Endodermal cell (in vitro differentiated cells): ENCODE measurements around the gene SAMD13. TPM values are rescaled to one million over a fixed set of nuclear protein-coding genes. Genes with fewer than 3 reads are reported as not detected.

Source experiments
- DNase-seq: peaks from one replicate; pipeline ENCODE4 v3.0.0-alpha.2; 2017
- H3K27ac ChIP-seq: 2 replicates; pipeline ENCODE4 v1.5.1; 2013; ENCODE audit warnings: mild to moderate bottlenecking, low read depth, low read length, moderate library complexity
- H3K27me3 ChIP-seq: 2 replicates; pipeline ENCODE4 v1.6.1; 2013; ENCODE audit warnings: mild to moderate bottlenecking, low read length, moderate library complexity; ENCODE audit not compliant: insufficient read depth, control insufficient read depth, poor library complexity, severe bottlenecking
- H3K36me3 ChIP-seq: 2 replicates; pipeline ENCODE4 v1.7.0; 2013; ENCODE audit warnings: mild to moderate bottlenecking, low read length, moderate library complexity; ENCODE audit not compliant: control insufficient read depth, insufficient read depth
- H3K4me1 ChIP-seq: one replicate; pipeline ENCODE4 v1.7.0; 2013; ENCODE audit warnings: low read length; ENCODE audit not compliant: control insufficient read depth, insufficient read depth
- H3K4me3 ChIP-seq: 2 replicates; pipeline ENCODE4 v1.5.1; 2013; ENCODE audit warnings: mild to moderate bottlenecking, low read length, moderate library complexity
- H3K9ac ChIP-seq: 2 replicates; pipeline ENCODE4 v1.6.1; 2013; ENCODE audit warnings: mild to moderate bottlenecking, low read length, moderate library complexity; ENCODE audit not compliant: poor library complexity, severe bottlenecking; ENCODE audit errors: extremely low read depth
- H3K9me3 ChIP-seq: 2 replicates; pipeline ENCODE4 v1.6.1; 2013; ENCODE audit warnings: mild to moderate bottlenecking, low read length, moderate library complexity; ENCODE audit not compliant: control insufficient read depth
- H3K27ac Mint-ChIP-seq: 2 replicates; pipeline ENCODE4 v1.8.0; 2020; ENCODE audit warnings: mixed read lengths
- H3K27me3 Mint-ChIP-seq: 2 replicates; pipeline ENCODE4 v1.8.0; 2021; ENCODE audit warnings: mild to moderate bottlenecking, mixed read lengths; ENCODE audit not compliant: insufficient read depth
- H3K36me3 Mint-ChIP-seq: 2 replicates; pipeline ENCODE4 v1.8.0; 2020; ENCODE audit warnings: low read depth, mixed read lengths
- H3K4me1 Mint-ChIP-seq: 2 replicates; pipeline ENCODE4 v1.8.0; 2020; ENCODE audit warnings: mixed read lengths
- H3K4me3 Mint-ChIP-seq: 2 replicates; pipeline ENCODE4 v1.8.0; 2020; ENCODE audit warnings: mild to moderate bottlenecking, moderate library complexity, mixed read lengths
- H3K9me3 Mint-ChIP-seq: 2 replicates; pipeline ENCODE4 v1.8.0; 2020; ENCODE audit warnings: mild to moderate bottlenecking, mixed read lengths
- CTCF ChIP-seq: fragments of 200-600 bp; sonication (generic); conservative IDR thresholded peaks from 2 replicates; pipeline ENCODE4 v1.5.0; 2021; ENCODE audit warnings: antibody characterized with exemption, mild to moderate bottlenecking
- WGBS, 2 experiments: methylation state at CpG; one replicate each; pipeline versions ENCODE4 v1.1.5 to v1.1.7; 2013; ENCODE audit warnings: missing lambda C conversion rate in 2 of 2, mixed read lengths in 1 of 2; ENCODE audit not compliant: insufficient coverage in 1 of 2, insufficient read length in 1 of 2; 5-methylcytosine and 5-hydroxymethylcytosine counted together
- total RNA-seq, 2 donors: library from RNA; stranded (reverse); fragmentation: NEBNext Ultra II Directional in 1 of 2; extraction: Animal tissue kit (Norgen Biotek cat#: 25700) in 1 of 2; gene quantifications; 2 replicates in 1 of 2; 3 replicates in 1 of 2; pipeline ENCODE4 v1.2.1, GENCODE V29; 2021

The SAMD13 gene
- total RNA-seq, 2 donors from 2014 or later = 1.8 to 2.5 TPM

- Histone ChIP-seq H3K27me3 (peaks cover 27% of the 10 kb centered on the region), H3K4me1 (no peaks in the 10 kb centered on the region), H3K4me3 (no peak overlapping the region), H3K9me3 (peaks cover 6% of the 10 kb centered on the region), H3K9ac (no peak overlapping the region), H3K27ac (no peak overlapping the region), H3K36me3 (no peaks in the 10 kb centered on the region)
- Mint-ChIP-seq H3K4me1 (peaks cover 11% of the 10 kb centered on the region), H3K27me3 (peaks cover 29% of the 10 kb centered on the region), H3K36me3 (no peaks in the 10 kb centered on the region), H3K27ac (no peak overlapping the region), H3K4me3 (no peak overlapping the region), H3K9me3 (no peaks in the 10 kb centered on the region)
- WGBS, 2 experiments = 80 to 97% methylated on average over 2 to 3 of the region's 4 CpGs
- DNase-seq = no peak
- no peak for TF ChIP-seq CTCF
These were observed 57.2 kb downstream of the SAMD13 start for GRCh38 chr1:84358695-84359094.

DNA sequence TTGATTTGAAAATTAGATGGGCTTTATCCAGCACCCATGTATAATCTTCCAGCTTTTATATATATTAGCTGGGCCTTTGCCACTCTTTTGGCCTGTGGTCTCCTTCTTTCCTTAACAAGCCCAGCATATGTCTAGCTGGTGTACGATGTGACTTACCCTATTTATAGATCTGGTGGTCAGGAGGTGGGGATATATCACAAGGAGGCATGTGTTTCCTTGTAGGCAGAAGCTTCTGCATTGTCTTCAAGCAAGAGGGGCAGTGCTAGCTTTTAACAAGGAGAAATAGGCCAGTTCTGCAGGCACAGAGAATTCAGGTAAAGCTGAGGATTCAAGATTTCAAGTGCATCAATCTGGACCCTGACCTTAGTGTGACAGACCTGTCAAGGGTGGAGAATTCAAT is 58.8 kb downstream of the SAMD13 start:
- no peak for DNase-seq
- H3K36me3 ChIP-seq = no peaks in the 10 kb centered on the region
- Mint-ChIP-seq H3K36me3 (no peaks in the 10 kb centered on the region), H3K4me1 (peaks cover 11% of the 10 kb centered on the region), H3K4me3 (no peak overlapping the region), H3K27me3 (peaks cover 27% of the 10 kb centered on the region), H3K9me3 (no peaks in the 10 kb centered on the region), H3K27ac (no peak overlapping the region)
- no peak for TF ChIP-seq CTCF
- H3K27me3 ChIP-seq = peaks cover 27% of the 10 kb centered on the region
- no peaks in the 10 kb centered on the region for H3K4me1 ChIP-seq
- no peak overlapping the region for H3K4me3 ChIP-seq
- no peak overlapping the region for H3K9ac ChIP-seq
- peaks cover 6% of the 10 kb centered on the region for H3K9me3 ChIP-seq
- H3K27ac ChIP-seq = no peak overlapping the region
- WGBS, 2 experiments = 62% methylated on average over 1 of the region's 1 CpG; no CpG with 5 or more reads in 1 of the 2 experiments

DNA sequence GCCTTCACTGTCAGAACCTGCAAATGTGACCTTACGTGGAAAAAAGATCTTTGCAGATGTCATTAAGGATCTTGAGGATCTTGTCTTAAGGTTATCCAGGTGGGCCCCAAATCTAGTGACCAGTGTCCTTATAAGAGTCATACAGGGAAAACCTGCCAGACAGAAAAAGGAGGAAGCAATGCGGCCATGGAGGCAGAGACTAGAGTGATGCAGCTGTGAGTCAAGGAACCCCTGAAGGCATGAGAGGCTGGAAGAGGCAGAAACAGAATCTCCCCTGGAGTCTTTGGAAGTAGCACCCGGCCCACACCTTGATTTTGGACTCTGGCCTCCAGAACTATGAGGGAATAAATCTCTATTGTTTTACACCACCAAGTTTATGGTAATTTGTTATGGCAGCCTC is 60.3 kb downstream of the SAMD13 start:
- Mint-ChIP-seq H3K27me3 (peaks cover 26% of the 10 kb centered on the region), H3K36me3 (no peaks in the 10 kb centered on the region), H3K4me1 (peaks cover 11% of the 10 kb centered on the region), H3K9me3 (no peaks in the 10 kb centered on the region), H3K4me3 (no peak overlapping the region), H3K27ac (no peak overlapping the region)
- no peak overlapping the region for H3K27ac ChIP-seq
- no peak for DNase-seq
- no peaks in the 10 kb centered on the region for H3K36me3 ChIP-seq
- H3K27me3 ChIP-seq = peaks cover 27% of the 10 kb centered on the region
- no peaks in the 10 kb centered on the region for H3K4me1 ChIP-seq
- peaks cover 6% of the 10 kb centered on the region for H3K9me3 ChIP-seq
- no peak for TF ChIP-seq CTCF
- WGBS, 2 experiments = 94 to 95% methylated on average over 2 to 3 of the region's 3 CpGs
- H3K9ac ChIP-seq = no peak overlapping the region
- no peak overlapping the region for H3K4me3 ChIP-seq
